Endothelial cell of umbilical vein (primary cell): ENCODE results near the gene POR. TPM values are rescaled to one million over a fixed set of nuclear protein-coding genes. Genes with fewer than 3 reads are reported as not detected.
A peak's percentile ranks its signal among the peaks of the same experiment; 100 is the strongest.

ENCODE experiments used
- BruUV-seq: library from RNA; stranded (reverse); fragments of 400-500 nt; replicated peaks from 2 replicates; lab custom pipeline; 2021; lab: Mats Ljungman, UMichigan
- CTCF ChIA-PET: fragments of 300-600, 350-600 bp; sonication (Branson Sonifier 250); formaldehyde crosslinking; loops from one replicate; lab custom pipeline; 2021; ENCODE audit warnings: antibody characterized with exemption, inconsistent platforms; lab: Charles Lee
- POLR2A ChIA-PET: fragments of 300-600, 350-600 bp; sonication (Branson Sonifier 250); formaldehyde crosslinking; loops from one replicate; lab custom pipeline; 2021; ENCODE audit warnings: antibody characterized with exemption, inconsistent platforms; lab: Charles Lee
- DNase-seq: peaks from one replicate; pipeline ENCODE4 v3.0.0-alpha.2; 2011; ENCODE audit warnings: low read depth, low spot score
- FAIRE-seq: peaks from 2 replicates; lab custom pipeline; 2011; peaks lifted over from hg19 to GRCh38; lab: Jason Lieb, UNC
- H2AFZ ChIP-seq: 2 replicates; pipeline ENCODE4 v1.6.0; 2012; ENCODE audit warnings: low read depth, low read length, control low read depth, inconsistent platforms
- H3K27ac ChIP-seq: 2 replicates; pipeline ENCODE4 v1.5.1; 2011; ENCODE audit warnings: low read depth, mild to moderate bottlenecking, control low read depth, low read length, moderate library complexity; ENCODE audit not compliant: insufficient read depth
- H3K27me3 ChIP-seq, 2 experiments: 2 replicates each; pipeline versions ENCODE4 v1.6.0 to v1.6.1; 2011; ENCODE audit warnings: low read length in 2 of 2, mixed read lengths in 1 of 2; ENCODE audit not compliant: control insufficient read depth in 2 of 2, insufficient read depth in 2 of 2
- H3K36me3 ChIP-seq, 2 experiments: 2 replicates in 1 of 2; 3 replicates in 1 of 2; pipeline ENCODE4 v1.5.1; 2011; ENCODE audit warnings: low read length in 2 of 2, mild to moderate bottlenecking in 1 of 2, moderate library complexity in 1 of 2; ENCODE audit not compliant: control insufficient read depth in 2 of 2, insufficient read depth in 2 of 2; ENCODE audit errors: extremely low read depth in 1 of 2
- H3K4me1 ChIP-seq: 3 replicates; pipeline ENCODE4 v1.5.1; 2011; ENCODE audit warnings: mild to moderate bottlenecking, low read length; ENCODE audit not compliant: control insufficient read depth, insufficient read depth; ENCODE audit errors: extremely low read depth
- H3K4me2 ChIP-seq: 2 replicates; pipeline ENCODE4 v1.6.1; 2011; ENCODE audit warnings: low read length, control low read depth, mixed read lengths; ENCODE audit not compliant: insufficient read depth
- H3K4me3 ChIP-seq, 3 experiments: fragments of 200-600 bp in 1 of 3; sonication (generic), shearing (Covaris generic) in 1 of 3; replicated peaks in 1 of 3; 2 replicates each; pipeline ENCODE4 v1.5.1; 2011 to 2016; ENCODE audit warnings: control low read depth in 3 of 3, low read length in 3 of 3, mild to moderate bottlenecking in 2 of 3, inconsistent platforms in 1 of 3, low read depth in 1 of 3, moderate library complexity in 1 of 3; ENCODE audit not compliant: insufficient read depth in 1 of 3
- H3K79me2 ChIP-seq: 2 replicates; pipeline ENCODE4 v1.6.0; 2012; ENCODE audit warnings: low read length, inconsistent platforms; ENCODE audit not compliant: control insufficient read depth, insufficient read depth
- H3K9ac ChIP-seq: replicated peaks from 2 replicates; pipeline ENCODE3; 2011; ENCODE audit warnings: low read length, control low read depth; ENCODE audit not compliant: insufficient read depth; ENCODE audit errors: extremely low read depth
- H3K9me1 ChIP-seq: replicated peaks from 3 replicates; pipeline ENCODE4 v1.6.0; 2011; ENCODE audit warnings: mild to moderate bottlenecking, low read length; ENCODE audit not compliant: control insufficient read depth, insufficient read depth; ENCODE audit errors: extremely low read depth
- H3K9me3 ChIP-seq: replicated peaks from 2 replicates; pipeline ENCODE4 v1.5.1; 2012; ENCODE audit warnings: low read length, inconsistent platforms; ENCODE audit not compliant: control insufficient read depth, insufficient read depth
- H4K20me1 ChIP-seq: replicated peaks from 2 replicates; pipeline ENCODE3; 2011; ENCODE audit warnings: mild to moderate bottlenecking, low read length; ENCODE audit not compliant: control insufficient read depth, insufficient read depth; ENCODE audit errors: extremely low read depth
- EZH2 ChIP-seq: IDR thresholded peaks from 2 replicates; pipeline ENCODE4 v1.6.1; 2012; ENCODE audit warnings: borderline replicate concordance, low read depth, mild to moderate bottlenecking, moderate library complexity, low read length, inconsistent platforms; ENCODE audit not compliant: severe bottlenecking
- FOS ChIP-seq: IDR thresholded peaks from 2 replicates; pipeline ENCODE4 v1.6.1; 2011; ENCODE audit warnings: mild to moderate bottlenecking, low read length, moderate library complexity, borderline replicate concordance; ENCODE audit not compliant: insufficient read depth
- GATA2 ChIP-seq: IDR thresholded peaks from 2 replicates; pipeline ENCODE4 v1.7.0; 2011; ENCODE audit warnings: low read depth, mild to moderate bottlenecking, moderate library complexity, mixed read lengths, low read length; ENCODE audit not compliant: insufficient read length, insufficient read depth
- JUN ChIP-seq: IDR thresholded peaks from 2 replicates; pipeline ENCODE4 v1.6.1; 2011; ENCODE audit warnings: borderline replicate concordance, low read depth; ENCODE audit not compliant: insufficient read length, insufficient read depth
- MYC ChIP-seq: IDR thresholded peaks from one replicate; pipeline ENCODE4 v1.6.1; 2011; ENCODE audit warnings: mild to moderate bottlenecking, low read depth, low read length
- POLR2A ChIP-seq: IDR thresholded peaks from 2 replicates; pipeline ENCODE4 v1.6.1; 2012; ENCODE audit warnings: low read depth, mild to moderate bottlenecking, control low read depth, low read length
- dilution Hi-C: fragments of 300-500 bp; cut with MboI; formaldehyde crosslinking; loops from one replicate; pipeline ENCODE4 v1.15.0; 2019; ENCODE audit warnings: low sequenced_read_pairs; ENCODE audit not compliant: extremely low pct_ligation_motif_present
- intact Hi-C: fragments of 100-400 bp; cut with micrococcal nuclease; formaldehyde crosslinking; loops from one replicate; pipeline ENCODE4 v1.10.0; 2022
- polyA plus RNA-seq, 4 experiments: library from polyadenylated mRNA; depleted of rRNA in 3 of 4; stranded (reverse) in 3 of 4; unstranded in 1 of 4; fragments of >200 nt; gene quantifications; 2 replicates each; pipeline versions ENCODE4 v1.2.1 to v1.2.3, GENCODE V29; 2011 to 2012; ENCODE audit warnings: missing spikeins in 1 of 4
- total RNA-seq: library from RNA; stranded (reverse); gene quantifications from 2 replicates; pipeline ENCODE4 v1.2.3, GENCODE V29; 2021
- TF ChIP-seq, protein P1 (sequence below), 2 donors: IDR thresholded peaks; 1 replicate in 1 of 2; 2 replicates in 1 of 2; pipeline ENCODE4 v1.5.1; 2011; ENCODE audit warnings: low read length in 2 of 2, mild to moderate bottlenecking in 2 of 2, moderate library complexity in 2 of 2, control low read depth in 1 of 2, inconsistent platforms in 1 of 2, low read depth in 1 of 2; ENCODE audit not compliant: insufficient read depth in 1 of 2; ENCODE audit errors: extremely low read depth in 1 of 2
- TF ChIP-seq, protein P2 (sequence below): IDR thresholded peaks from 2 replicates; pipeline ENCODE4 v1.6.1; 2011; ENCODE audit not compliant: insufficient read depth, insufficient read length

Gene POR
- total and polyA plus RNA-seq, 2 donors (not counting 3 experiments of a cell fraction or from before 2014, with no cell fraction given), result 59.5 to 73.6 TPM

DNA sequence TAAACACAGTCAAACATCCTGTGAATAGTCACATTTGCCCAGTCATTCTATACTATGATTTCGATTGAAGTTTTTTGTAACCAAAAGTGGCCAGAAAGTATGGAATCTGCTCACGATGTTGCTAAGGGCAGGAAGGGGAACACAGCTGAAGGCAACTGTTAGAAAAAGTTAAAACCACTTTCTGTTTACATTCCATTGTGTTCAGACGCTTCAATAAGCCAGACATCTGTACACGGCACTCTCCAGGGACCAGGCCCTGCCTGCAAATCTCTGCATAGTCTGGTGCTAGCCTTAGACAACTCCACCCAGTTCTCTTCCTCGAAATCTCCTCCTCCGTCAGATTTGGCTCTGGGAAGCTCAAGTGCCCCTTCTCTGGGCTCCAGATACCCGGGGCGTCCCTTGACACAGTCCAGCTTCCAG is 96.5 kb downstream of the POR start:
- FAIRE-seq, result peak; percentile 88
- peak; percentile 91 for DNase-seq
- no peaks in the 10 kb centered on the region for H3K9me3 ChIP-seq
- CTCF ChIA-PET, result interaction anchor here (0.9 to 2.7 kb wide), 2 partner anchors 9 to 145 kb away, joined by 3 to 26 read pairs; no protein-coding TSS in a partner anchor
- no peaks in the 10 kb centered on the region for H3K79me2 ChIP-seq
- peak overlapping the region; percentile 95 for H3K27ac ChIP-seq
- H3K4me3 ChIP-seq, result no peak overlapping the region
- peak overlapping the region; percentile 77 for H2AFZ ChIP-seq
- peaks cover 35% of the 10 kb centered on the region for H3K4me1 ChIP-seq
- H3K9ac ChIP-seq, result peak overlapping the region; percentile 59
- peak overlapping the region; percentile 33 for H3K4me2 ChIP-seq
- TF ChIP-seq GATA2 (no peak), EZH2 (no peak), MYC (no peak), FOS (no peak), POLR2A (no peak), JUN (no peak)
- TF ChIP-seq, protein P1, sequence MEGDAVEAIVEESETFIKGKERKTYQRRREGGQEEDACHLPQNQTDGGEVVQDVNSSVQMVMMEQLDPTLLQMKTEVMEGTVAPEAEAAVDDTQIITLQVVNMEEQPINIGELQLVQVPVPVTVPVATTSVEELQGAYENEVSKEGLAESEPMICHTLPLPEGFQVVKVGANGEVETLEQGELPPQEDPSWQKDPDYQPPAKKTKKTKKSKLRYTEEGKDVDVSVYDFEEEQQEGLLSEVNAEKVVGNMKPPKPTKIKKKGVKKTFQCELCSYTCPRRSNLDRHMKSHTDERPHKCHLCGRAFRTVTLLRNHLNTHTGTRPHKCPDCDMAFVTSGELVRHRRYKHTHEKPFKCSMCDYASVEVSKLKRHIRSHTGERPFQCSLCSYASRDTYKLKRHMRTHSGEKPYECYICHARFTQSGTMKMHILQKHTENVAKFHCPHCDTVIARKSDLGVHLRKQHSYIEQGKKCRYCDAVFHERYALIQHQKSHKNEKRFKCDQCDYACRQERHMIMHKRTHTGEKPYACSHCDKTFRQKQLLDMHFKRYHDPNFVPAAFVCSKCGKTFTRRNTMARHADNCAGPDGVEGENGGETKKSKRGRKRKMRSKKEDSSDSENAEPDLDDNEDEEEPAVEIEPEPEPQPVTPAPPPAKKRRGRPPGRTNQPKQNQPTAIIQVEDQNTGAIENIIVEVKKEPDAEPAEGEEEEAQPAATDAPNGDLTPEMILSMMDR (IDR thresholded peaks at IDR 0.05; ENCODE audit: extremely low read depth in 1 of 2, insufficient read depth in 1 of 2, low read depth in 1 of 2, low read length in 2 of 2), result no peak
- TF ChIP-seq, protein P2, sequence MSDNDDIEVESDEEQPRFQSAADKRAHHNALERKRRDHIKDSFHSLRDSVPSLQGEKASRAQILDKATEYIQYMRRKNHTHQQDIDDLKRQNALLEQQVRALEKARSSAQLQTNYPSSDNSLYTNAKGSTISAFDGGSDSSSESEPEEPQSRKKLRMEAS, result no peak
- H3K27me3 ChIP-seq, result no peaks in the 10 kb centered on the region
- POLR2A ChIA-PET, result no interaction called here
- TSS peak; percentile 36 for BruUV-seq
- dilution Hi-C loops, result no loop called here
- H3K36me3 ChIP-seq, result peaks cover 0 to 2% of the 10 kb centered on the region in 2 experiments
- H4K20me1 ChIP-seq, result no peaks in the 10 kb centered on the region
- no peaks in the 10 kb centered on the region for H3K9me1 ChIP-seq
- intact Hi-C loops, result loop anchor here (5.0 kb wide), 1 partner anchor 244 kb away; no protein-coding TSS in a partner anchor
